ENCODE measurements around the gene MTMR11. TPM values are rescaled to one million over a fixed set of nuclear protein-coding genes. Genes with fewer than 3 reads are reported as not detected.

The MTMR11 gene
- total and polyA plus RNA-seq, 10 of the 15 experiments (the other 5 are each of a cell fraction or from before 2014, with no cell fraction given), result 0.35 to 1.1 (median 0.73) TPM

DNA sequence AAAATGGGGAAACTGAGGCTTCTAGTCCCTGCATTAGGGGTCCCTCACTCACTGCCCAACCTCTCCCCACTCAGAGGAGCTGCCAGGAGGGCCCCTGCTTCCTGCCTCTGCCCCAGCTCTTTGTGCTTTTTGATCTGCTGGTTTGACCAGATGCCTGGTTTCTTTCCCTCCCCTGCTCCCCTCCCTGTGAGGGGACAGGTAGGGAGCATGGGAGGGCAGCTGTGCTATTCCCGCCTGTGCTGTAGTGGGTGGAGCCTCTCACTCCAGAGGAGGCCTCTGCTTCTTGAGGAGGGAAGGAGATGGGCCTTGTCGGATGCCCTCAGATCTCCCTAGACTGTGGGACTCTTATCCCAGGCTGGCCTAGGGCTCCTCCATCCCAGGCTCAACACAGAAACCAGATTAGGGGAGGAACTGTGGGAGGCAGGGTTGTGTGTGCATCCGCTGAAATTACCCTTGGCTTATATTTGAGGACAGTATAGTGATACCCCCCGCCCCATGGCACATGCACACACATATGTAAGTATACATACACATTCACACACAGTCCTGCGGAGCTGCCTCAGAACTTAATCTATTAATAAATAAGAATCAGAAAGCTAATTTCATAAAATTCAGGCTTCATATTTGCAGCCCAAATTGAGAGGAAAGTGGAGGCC, 32.7 kb downstream of the MTMR11 start:
- TF ChIP-seq BCL11A (IDR thresholded peaks at IDR 0.05; ENCODE audit: low read depth, low read length) (no peak), RELA (IDR thresholded peaks at IDR 0.05; ENCODE audit: borderline replicate concordance, partially characterized antibody) (no peak), FOS (IDR thresholded peaks at IDR 0.05; ENCODE audit: borderline replicate concordance, extremely low read depth, insufficient read length) (no peak), SP1 (IDR thresholded peaks at IDR 0.05; ENCODE audit: low read depth, low read length) (no peak)
- TF ChIP-seq, protein P1, sequence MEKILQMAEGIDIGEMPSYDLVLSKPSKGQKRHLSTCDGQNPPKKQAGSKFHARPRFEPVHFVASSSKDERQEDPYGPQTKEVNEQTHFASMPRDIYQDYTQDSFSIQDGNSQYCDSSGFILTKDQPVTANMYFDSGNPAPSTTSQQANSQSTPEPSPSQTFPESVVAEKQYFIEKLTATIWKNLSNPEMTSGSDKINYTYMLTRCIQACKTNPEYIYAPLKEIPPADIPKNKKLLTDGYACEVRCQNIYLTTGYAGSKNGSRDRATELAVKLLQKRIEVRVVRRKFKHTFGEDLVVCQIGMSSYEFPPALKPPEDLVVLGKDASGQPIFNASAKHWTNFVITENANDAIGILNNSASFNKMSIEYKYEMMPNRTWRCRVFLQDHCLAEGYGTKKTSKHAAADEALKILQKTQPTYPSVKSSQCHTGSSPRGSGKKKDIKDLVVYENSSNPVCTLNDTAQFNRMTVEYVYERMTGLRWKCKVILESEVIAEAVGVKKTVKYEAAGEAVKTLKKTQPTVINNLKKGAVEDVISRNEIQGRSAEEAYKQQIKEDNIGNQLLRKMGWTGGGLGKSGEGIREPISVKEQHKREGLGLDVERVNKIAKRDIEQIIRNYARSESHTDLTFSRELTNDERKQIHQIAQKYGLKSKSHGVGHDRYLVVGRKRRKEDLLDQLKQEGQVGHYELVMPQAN (conservative IDR thresholded peaks at IDR 0.05), result no peak
- H3K27me3 ChIP-seq (replicated peaks in 1 of 2; ENCODE audit: control insufficient read depth in 2 of 2, insufficient read depth in 2 of 2, low read length in 1 of 2), result no peaks in the 10 kb centered on the region
- CTCF ChIA-PET, result no interaction called here
- no peak overlapping the region for H3K4me2 ChIP-seq (ENCODE audit: control insufficient read depth, insufficient read depth)
- no peak overlapping the region for H3K9ac ChIP-seq (ENCODE audit: control insufficient read depth, insufficient read depth, low read length)
- H2AFZ ChIP-seq (ENCODE audit: control insufficient read depth, low read depth, low read length), result no peak overlapping the region
- H3K9me3 ChIP-seq (replicated peaks; ENCODE audit: control insufficient read depth, insufficient read depth, low read length), result no peaks in the 10 kb centered on the region
- RAD21 ChIA-PET (ENCODE audit: unreplicated experiment), result no interaction called here
- FAIRE-seq (no peak), DNase-seq (ENCODE audit: low read depth, low spot score) (no peak), ATAC-seq (no peak)
- intact Hi-C loops (cut with micrococcal nuclease; ENCODE audit: unreplicated experiment), result no loop called here
- no peak overlapping the region for H3K4me3 ChIP-seq
- POLR2A ChIA-PET, result no interaction called here
- SMC1A ChIA-PET (ENCODE audit: uncharacterized antibody, unreplicated experiment), result interaction anchor here (1.4 kb wide), 1 partner anchor 11 kb away, joined by 4 read pairs; no protein-coding TSS in a partner anchor
- no TSS peak for BruUV-seq (replicated peaks)
- WGBS (ENCODE audit: insufficient coverage, insufficient replicate concordance, low lambda C conversion rate, missing lambda C conversion rate), result 89% methylated on average over 5 of the region's 5 CpGs
- H3K27ac ChIP-seq (ENCODE audit: control insufficient read depth, insufficient read depth), result no peak overlapping the region
- H3K79me2 ChIP-seq (ENCODE audit: control insufficient read depth, insufficient read depth, low read length), result peaks cover 4% of the 10 kb centered on the region
- H4K20me1 ChIP-seq (ENCODE audit: control insufficient read depth, insufficient read depth), result no peaks in the 10 kb centered on the region
- in situ Hi-C loops (cut with MboI), result no loop called here
- H3K4me1 ChIP-seq (ENCODE audit: control insufficient read depth, insufficient read depth, low read length), result peaks cover 6% of the 10 kb centered on the region; the same call in 1 of the 2 replicates
- no peaks in the 10 kb centered on the region for H3K36me3 ChIP-seq (ENCODE audit: control insufficient read depth in 2 of 2, insufficient read depth in 2 of 2, low read length in 1 of 2)

All from GM12878 (cell line).